ENCODE results near the gene METTL5.
A peak's percentile ranks its signal among the peaks of the same experiment; 100 is the strongest.
"Not testable (repeated sequence)": the region's sequence is repeated elsewhere in the genome, so short reads cannot be mapped to it uniquely, and the experiment has no call there.

METTL5 gene

GRCh38 chr2:169834401-169834800 is 9.7 kb upstream of the METTL5 start:
- no peak overlapping the region for H3K4me3 ChIP-seq (ENCODE audit: low read length)
- no peak overlapping the region for H3K27ac ChIP-seq (ENCODE audit: low read length)
- no peaks in the 10 kb centered on the region for H3K27me3 ChIP-seq (ENCODE audit: control insufficient read depth, insufficient read depth, low read length)
- no peaks in the 10 kb centered on the region for H3K36me3 ChIP-seq (ENCODE audit: control insufficient read depth, insufficient read depth, low read length)
- H3K9me3 ChIP-seq (ENCODE audit: control insufficient read depth, insufficient read depth, low read length): no peaks in the 10 kb centered on the region
- H3K4me1 ChIP-seq (ENCODE audit: control insufficient read depth, insufficient read depth, low read length): no peaks in the 10 kb centered on the region
- WGBS (ENCODE audit: insufficient coverage, insufficient read length): no CpG with 5 or more reads among the region's 1 CpG
- no peak for DNase-seq (ENCODE audit: low read depth, low spot score)

- no peak for DNase-seq (ENCODE audit: low read depth, low spot score)
- no peak overlapping the region for H3K27ac ChIP-seq (ENCODE audit: low read length)
- H3K4me1 ChIP-seq (ENCODE audit: control insufficient read depth, insufficient read depth, low read length): no peaks in the 10 kb centered on the region
- no peaks in the 10 kb centered on the region for H3K36me3 ChIP-seq (ENCODE audit: control insufficient read depth, insufficient read depth, low read length)
- WGBS (ENCODE audit: insufficient coverage, insufficient read length): no CpG with 5 or more reads among the region's 13 CpGs
- peak overlapping the region; percentile 81; the same call in 1 of the 2 replicates for H3K4me3 ChIP-seq (ENCODE audit: low read length)
- H3K9me3 ChIP-seq (ENCODE audit: control insufficient read depth, insufficient read depth, low read length): no peaks in the 10 kb centered on the region
- no peaks in the 10 kb centered on the region for H3K27me3 ChIP-seq (ENCODE audit: control insufficient read depth, insufficient read depth, low read length)
Measured at GRCh38 chr2:169828141-169828811, 3.6 kb upstream of the METTL5 start.

- peak; percentile 82 for DNase-seq (ENCODE audit: low read depth, low spot score)
- no CpG with 5 or more reads among the region's 104 CpGs for WGBS (ENCODE audit: insufficient coverage, insufficient read length)
- H3K4me1 ChIP-seq (ENCODE audit: control insufficient read depth, insufficient read depth, low read length): no peaks in the 10 kb centered on the region
- H3K27me3 ChIP-seq (ENCODE audit: control insufficient read depth, insufficient read depth, low read length): no peaks in the 10 kb centered on the region
- H3K36me3 ChIP-seq (ENCODE audit: control insufficient read depth, insufficient read depth, low read length): no peaks in the 10 kb centered on the region; the same call in 1 of the 2 replicates
- peak within 1 kb of the TSS; percentile 81 for H3K4me3 ChIP-seq (ENCODE audit: low read length)
- no peak within 1 kb of the TSS for H3K27ac ChIP-seq (ENCODE audit: low read length)
- H3K9me3 ChIP-seq (ENCODE audit: control insufficient read depth, insufficient read depth, low read length): no peaks in the 10 kb centered on the region
Measured at GRCh38 chr2:169827272-169828140, 2.8 kb upstream of the METTL5 start, which contains the start of gene UBR3. TSS of gene UBR3 (plus strand) at chr2:169827454. CDS start at chr2:169827508, 54 bp downstream.

GRCh38 chr2:169823996-169824372 is 721 bp downstream of the METTL5 start:
- H3K4me1 ChIP-seq (ENCODE audit: control insufficient read depth, insufficient read depth, low read length): no peaks in the 10 kb centered on the region
- WGBS (ENCODE audit: insufficient coverage, insufficient read length): no CpG with 5 or more reads among the region's 4 CpGs

GRCh38 chr2:169822785-169823392 is 1.8 kb downstream of the METTL5 start:
- no peak for DNase-seq (ENCODE audit: low read depth, low spot score)
- no CpG with 5 or more reads among the region's 4 CpGs for WGBS (ENCODE audit: insufficient coverage, insufficient read length)
- Histone ChIP-seq H3K36me3 (ENCODE audit: control insufficient read depth, insufficient read depth, low read length) (peaks cover 3% of the 10 kb centered on the region; the same call in 1 of the 2 replicates), H3K4me1 (ENCODE audit: control insufficient read depth, insufficient read depth, low read length) (no peaks in the 10 kb centered on the region), H3K4me3 (ENCODE audit: low read length) (no peak overlapping the region), H3K27me3 (ENCODE audit: control insufficient read depth, insufficient read depth, low read length) (no peaks in the 10 kb centered on the region), H3K27ac (ENCODE audit: low read length) (no peak overlapping the region), H3K9me3 (ENCODE audit: control insufficient read depth, insufficient read depth, low read length) (no peaks in the 10 kb centered on the region)

More at GRCh38 chr2:169823996-169824372, 721 bp downstream of the METTL5 start:
- Histone ChIP-seq H3K27me3 (ENCODE audit: control insufficient read depth, insufficient read depth, low read length) (no peaks in the 10 kb centered on the region), H3K27ac (ENCODE audit: low read length) (no peak overlapping the region), H3K4me3 (ENCODE audit: low read length) (peak overlapping the region; percentile 80; the same call in 1 of the 2 replicates), H3K36me3 (ENCODE audit: control insufficient read depth, insufficient read depth, low read length) (peaks cover 2% of the 10 kb centered on the region; the same call in 1 of the 2 replicates), H3K9me3 (ENCODE audit: control insufficient read depth, insufficient read depth, low read length) (no peaks in the 10 kb centered on the region)
- DNase-seq (ENCODE audit: low read depth, low spot score): no peak

DNA sequence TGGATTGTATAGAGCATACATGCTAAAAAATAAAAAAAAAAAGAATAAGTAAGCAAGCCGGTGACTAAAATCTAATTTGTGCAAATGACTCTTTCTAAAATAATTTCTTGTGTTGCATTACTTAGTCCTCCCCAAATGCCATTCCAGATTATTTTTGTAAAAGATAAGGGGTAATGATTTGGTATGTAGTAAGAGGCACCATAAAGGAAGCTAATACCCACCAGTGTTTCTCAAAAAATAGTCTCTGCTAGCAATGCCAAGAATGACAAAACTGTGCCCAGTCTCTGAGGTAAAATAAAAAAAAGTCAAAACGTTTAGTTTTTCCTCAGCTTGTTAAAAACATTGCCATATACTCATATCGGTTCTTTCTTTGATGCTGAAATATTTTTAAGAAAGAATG is 2.7 kb downstream of the METTL5 start:
- Histone ChIP-seq H3K27ac (ENCODE audit: low read length) (no peak overlapping the region), H3K36me3 (ENCODE audit: control insufficient read depth, insufficient read depth, low read length) (peaks cover 6% of the 10 kb centered on the region; the same call in 1 of the 2 replicates), H3K4me1 (ENCODE audit: control insufficient read depth, insufficient read depth, low read length) (no peaks in the 10 kb centered on the region), H3K27me3 (ENCODE audit: control insufficient read depth, insufficient read depth, low read length) (no peaks in the 10 kb centered on the region), H3K9me3 (ENCODE audit: control insufficient read depth, insufficient read depth, low read length) (no peaks in the 10 kb centered on the region), H3K4me3 (ENCODE audit: low read length) (no peak overlapping the region)
- no CpG with 5 or more reads among the region's 3 CpGs for WGBS (ENCODE audit: insufficient coverage, insufficient read length)
- no peak for DNase-seq (ENCODE audit: low read depth, low spot score)

DNA sequence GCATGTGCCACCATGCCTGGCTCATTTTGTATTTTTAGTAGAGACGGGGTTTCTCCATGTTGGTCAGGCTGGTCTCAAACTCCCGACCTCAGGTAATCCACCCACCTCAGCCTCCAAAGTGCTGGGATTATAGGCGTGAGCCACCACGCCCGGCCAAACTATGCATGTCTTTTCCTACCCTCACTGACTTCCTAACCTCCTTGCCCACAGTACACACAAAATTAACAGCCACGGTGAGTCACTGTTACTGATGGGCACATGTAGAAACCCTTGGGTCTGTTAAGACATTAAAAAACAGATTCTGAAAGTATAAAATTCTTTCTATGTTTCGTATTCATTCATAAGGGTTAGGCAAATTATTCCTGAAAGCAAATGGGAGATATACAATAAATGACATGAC is 4.6 kb downstream of the METTL5 start:
- not testable (repeated sequence) for DNase-seq (ENCODE audit: low read depth, low spot score); H3K4me1 ChIP-seq (ENCODE audit: control insufficient read depth, insufficient read depth, low read length); H3K27ac ChIP-seq (ENCODE audit: low read length); H3K4me3 ChIP-seq (ENCODE audit: low read length); H3K9me3 ChIP-seq (ENCODE audit: control insufficient read depth, insufficient read depth, low read length); H3K36me3 ChIP-seq (ENCODE audit: control insufficient read depth, insufficient read depth, low read length); H3K27me3 ChIP-seq (ENCODE audit: control insufficient read depth, insufficient read depth, low read length)
- no CpG with 5 or more reads among the region's 7 CpGs for WGBS (ENCODE audit: insufficient coverage, insufficient read length)

DNA sequence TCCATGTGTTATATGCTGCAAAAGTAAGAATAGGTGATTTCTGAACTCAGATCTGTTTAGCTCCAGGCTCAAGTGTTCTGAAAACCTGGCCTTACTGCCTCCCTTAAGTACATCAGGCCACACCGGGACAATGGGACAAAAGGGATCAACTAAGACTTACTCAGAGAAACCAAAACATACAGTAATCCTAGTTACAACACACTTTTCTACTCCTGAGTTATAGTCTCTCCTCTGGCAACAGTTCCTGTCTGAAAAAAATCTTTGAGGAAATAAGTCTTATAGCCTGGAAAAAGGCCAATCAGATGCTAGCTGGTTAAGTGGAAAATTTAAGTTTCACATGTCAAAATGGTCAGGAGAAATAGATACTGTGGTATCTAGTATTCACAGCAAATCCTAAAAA is 5.6 kb downstream of the METTL5 start:
- DNase-seq (ENCODE audit: low read depth, low spot score): no peak
- H3K9me3 ChIP-seq (ENCODE audit: control insufficient read depth, insufficient read depth, low read length): no peaks in the 10 kb centered on the region
- no peaks in the 10 kb centered on the region for H3K27me3 ChIP-seq (ENCODE audit: control insufficient read depth, insufficient read depth, low read length)
- H3K4me3 ChIP-seq (ENCODE audit: low read length): no peak overlapping the region
- no peaks in the 10 kb centered on the region for H3K4me1 ChIP-seq (ENCODE audit: control insufficient read depth, insufficient read depth, low read length)
- peaks cover 8% of the 10 kb centered on the region; the same call in 1 of the 2 replicates for H3K36me3 ChIP-seq (ENCODE audit: control insufficient read depth, insufficient read depth, low read length)
- H3K27ac ChIP-seq (ENCODE audit: low read length): no peak overlapping the region
- WGBS (ENCODE audit: insufficient coverage, insufficient read length): no CpG with 5 or more reads among the region's 1 CpG

GRCh38 chr2:169818241-169818640 is 6.5 kb downstream of the METTL5 start:
- no peak for DNase-seq (ENCODE audit: low read depth, low spot score)
- H3K27me3 ChIP-seq (ENCODE audit: control insufficient read depth, insufficient read depth, low read length): no peaks in the 10 kb centered on the region
- no peaks in the 10 kb centered on the region for H3K4me1 ChIP-seq (ENCODE audit: control insufficient read depth, insufficient read depth, low read length)
- no peaks in the 10 kb centered on the region for H3K9me3 ChIP-seq (ENCODE audit: control insufficient read depth, insufficient read depth, low read length)
- H3K27ac ChIP-seq (ENCODE audit: low read length): no peak overlapping the region
- no peak overlapping the region for H3K4me3 ChIP-seq (ENCODE audit: low read length)
- H3K36me3 ChIP-seq (ENCODE audit: control insufficient read depth, insufficient read depth, low read length): peaks cover 8% of the 10 kb centered on the region; the same call in 1 of the 2 replicates

DNA sequence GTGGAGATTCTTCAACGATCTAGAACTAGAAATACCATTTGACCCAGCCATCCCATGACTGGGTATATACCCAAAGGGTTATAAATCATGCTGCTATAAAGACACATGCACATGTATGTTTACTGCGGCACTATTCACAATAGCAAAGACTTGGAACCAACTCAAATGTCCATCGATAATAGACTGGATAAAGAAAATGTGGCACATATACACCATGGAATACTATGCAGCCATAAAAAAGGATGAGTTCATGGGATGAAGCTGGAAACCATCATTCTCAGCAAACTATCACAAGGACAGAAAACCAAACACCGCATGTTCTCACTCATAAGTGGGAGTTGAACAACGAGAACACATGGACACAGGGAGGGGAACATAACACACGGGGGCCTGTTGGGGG is 7.3 kb downstream of the METTL5 start:
- WGBS (ENCODE audit: insufficient coverage, insufficient read length): no CpG with 5 or more reads among the region's 6 CpGs
- H3K27me3 ChIP-seq (ENCODE audit: control insufficient read depth, insufficient read depth, low read length); H3K27ac ChIP-seq (ENCODE audit: low read length); H3K4me3 ChIP-seq (ENCODE audit: low read length); H3K9me3 ChIP-seq (ENCODE audit: control insufficient read depth, insufficient read depth, low read length); H3K36me3 ChIP-seq (ENCODE audit: control insufficient read depth, insufficient read depth, low read length); DNase-seq (ENCODE audit: low read depth, low spot score); H3K4me1 ChIP-seq (ENCODE audit: control insufficient read depth, insufficient read depth, low read length): not testable (repeated sequence)
